ENCODE measurements around the gene PCAT6. TPM values are rescaled to one million over a fixed set of nuclear protein-coding genes. Genes with fewer than 3 reads are reported as not detected.

Gene PCAT6
- total RNA-seq, 4 donors from 2014 or later: 1.4 to 7.0 (median 3.7) TPM; not detected in 1

DNA sequence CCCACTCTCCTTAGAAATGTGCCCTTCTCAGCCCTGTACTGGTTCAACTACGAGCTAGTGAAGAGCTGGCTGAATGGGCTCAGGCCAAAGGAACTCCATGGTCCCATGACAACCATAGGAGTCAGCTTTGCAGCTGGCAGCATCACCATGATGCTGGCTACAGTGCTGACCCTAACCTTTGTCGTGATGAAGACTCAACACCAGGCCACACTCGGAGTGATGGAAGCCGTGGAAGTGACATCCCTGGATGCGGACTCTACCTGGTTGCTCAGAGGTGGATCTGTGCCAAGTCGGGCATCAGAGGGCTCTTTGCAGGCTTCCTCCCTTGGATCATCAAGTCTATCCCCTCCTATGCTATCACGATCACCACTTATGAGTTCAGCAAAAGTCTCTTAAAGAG is 14.1 kb upstream of the PCAT6 start:
- H3K4me3 ChIP-seq: no peak overlapping the region
- H3K27me3 ChIP-seq: no peaks in the 10 kb centered on the region
- no peak overlapping the region for H3K27ac ChIP-seq
- DNase-seq (ENCODE audit: low spot score in 2 of 2): no peak
- H3K9me3 ChIP-seq: no peaks in the 10 kb centered on the region
- TF ChIP-seq POLR2A (IDR thresholded peaks at IDR 0.05) (no peak), EP300 (IDR thresholded peaks at IDR 0.05) (no peak), POLR2AphosphoS5 (IDR thresholded peaks at IDR 0.05) (no peak)
- TF ChIP-seq, protein P1, sequence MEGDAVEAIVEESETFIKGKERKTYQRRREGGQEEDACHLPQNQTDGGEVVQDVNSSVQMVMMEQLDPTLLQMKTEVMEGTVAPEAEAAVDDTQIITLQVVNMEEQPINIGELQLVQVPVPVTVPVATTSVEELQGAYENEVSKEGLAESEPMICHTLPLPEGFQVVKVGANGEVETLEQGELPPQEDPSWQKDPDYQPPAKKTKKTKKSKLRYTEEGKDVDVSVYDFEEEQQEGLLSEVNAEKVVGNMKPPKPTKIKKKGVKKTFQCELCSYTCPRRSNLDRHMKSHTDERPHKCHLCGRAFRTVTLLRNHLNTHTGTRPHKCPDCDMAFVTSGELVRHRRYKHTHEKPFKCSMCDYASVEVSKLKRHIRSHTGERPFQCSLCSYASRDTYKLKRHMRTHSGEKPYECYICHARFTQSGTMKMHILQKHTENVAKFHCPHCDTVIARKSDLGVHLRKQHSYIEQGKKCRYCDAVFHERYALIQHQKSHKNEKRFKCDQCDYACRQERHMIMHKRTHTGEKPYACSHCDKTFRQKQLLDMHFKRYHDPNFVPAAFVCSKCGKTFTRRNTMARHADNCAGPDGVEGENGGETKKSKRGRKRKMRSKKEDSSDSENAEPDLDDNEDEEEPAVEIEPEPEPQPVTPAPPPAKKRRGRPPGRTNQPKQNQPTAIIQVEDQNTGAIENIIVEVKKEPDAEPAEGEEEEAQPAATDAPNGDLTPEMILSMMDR (IDR thresholded peaks at IDR 0.05): no peak
- H3K36me3 ChIP-seq: peaks cover 3% of the 10 kb centered on the region
- WGBS: 92% methylated on average over 6 of the region's 7 CpGs
- H3K4me1 ChIP-seq: peaks cover 7% of the 10 kb centered on the region

DNA sequence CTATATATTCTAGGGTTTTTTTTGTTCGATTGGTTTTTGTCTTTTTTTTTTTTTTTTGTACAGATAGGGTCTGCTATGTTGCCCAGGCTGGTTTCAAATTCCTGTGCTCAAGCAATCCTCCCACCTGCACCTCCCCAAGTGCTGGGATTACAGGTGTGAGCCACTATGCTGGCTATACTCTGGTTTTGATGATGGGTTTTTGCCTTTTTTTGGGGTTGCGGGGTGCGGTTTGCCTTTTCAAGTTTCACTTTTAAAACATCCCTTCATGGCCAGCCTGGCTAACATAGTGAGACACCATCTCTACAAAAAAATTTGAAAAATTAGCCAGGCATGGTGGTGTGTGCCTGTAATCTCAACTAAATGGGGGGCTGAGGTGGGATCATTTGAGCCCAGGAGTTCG is 12.5 kb upstream of the PCAT6 start:
- no peak for DNase-seq (ENCODE audit: low spot score in 2 of 2)
- 93% methylated on average over 4 of the region's 4 CpGs for WGBS
- TF ChIP-seq POLR2A (IDR thresholded peaks at IDR 0.05) (no peak), EP300 (IDR thresholded peaks at IDR 0.05) (no peak), POLR2AphosphoS5 (IDR thresholded peaks at IDR 0.05) (no peak)
- TF ChIP-seq, protein P1 (IDR thresholded peaks at IDR 0.05): no peak
- Histone ChIP-seq H3K27me3 (no peaks in the 10 kb centered on the region), H3K4me3 (no peak overlapping the region), H3K9me3 (no peaks in the 10 kb centered on the region), H3K36me3 (peaks cover 3% of the 10 kb centered on the region), H3K27ac (no peak overlapping the region), H3K4me1 (peaks cover 8% of the 10 kb centered on the region)

DNA sequence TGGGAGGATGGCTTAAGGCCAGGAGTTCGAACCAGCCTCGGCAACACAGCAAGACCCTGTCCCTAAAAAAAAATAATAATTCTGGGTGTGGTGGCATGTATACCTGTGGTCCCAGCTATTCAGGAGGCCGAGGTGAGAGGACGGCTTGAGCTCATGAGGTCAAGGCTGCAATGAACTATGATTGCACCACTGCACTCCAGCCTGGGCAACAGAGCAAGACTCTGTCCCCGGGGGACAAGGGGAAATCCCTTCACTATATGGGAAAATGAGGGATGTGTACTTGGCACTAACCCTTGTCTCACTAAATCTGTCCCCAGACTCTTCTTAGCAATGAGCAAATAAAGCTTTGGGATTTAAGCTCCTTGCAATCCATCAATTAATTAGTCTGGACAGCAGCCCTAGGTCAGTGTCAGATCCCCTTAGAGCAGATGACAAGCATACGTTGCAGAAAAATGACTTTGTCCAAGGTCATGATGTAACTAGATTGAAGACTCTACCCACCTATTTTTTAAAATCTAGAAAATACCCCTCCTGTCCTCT is 11.9 kb upstream of the PCAT6 start:
- Histone ChIP-seq H3K27ac (no peak overlapping the region), H3K36me3 (peaks cover 3% of the 10 kb centered on the region), H3K4me3 (no peak overlapping the region), H3K27me3 (no peaks in the 10 kb centered on the region), H3K9me3 (no peaks in the 10 kb centered on the region), H3K4me1 (peaks cover 12% of the 10 kb centered on the region)
- TF ChIP-seq, protein P1 (IDR thresholded peaks at IDR 0.05): no peak
- TF ChIP-seq POLR2A (IDR thresholded peaks at IDR 0.05) (no peak), POLR2AphosphoS5 (IDR thresholded peaks at IDR 0.05) (no peak), EP300 (IDR thresholded peaks at IDR 0.05) (no peak)
- WGBS: 74% methylated on average over 6 of the region's 6 CpGs
- DNase-seq (ENCODE audit: low spot score in 2 of 2): no peak

DNA sequence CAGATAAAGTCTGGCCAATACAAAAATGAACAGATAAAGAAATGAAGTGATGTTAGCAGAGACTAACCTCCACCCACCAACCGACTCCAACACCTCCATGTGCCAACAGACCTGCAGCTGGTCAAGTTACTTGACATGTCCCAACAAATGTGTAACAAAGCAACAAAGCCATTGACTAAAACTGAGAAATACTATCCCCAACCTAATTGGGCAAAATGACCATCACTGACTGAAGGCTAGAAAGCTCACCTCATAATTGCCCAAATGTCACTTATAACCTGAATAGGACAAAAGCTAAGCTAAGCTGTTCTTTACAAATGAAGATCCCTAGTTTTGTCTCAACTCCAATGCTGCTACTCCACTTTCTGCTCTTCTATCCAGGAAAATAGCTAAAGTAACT is 10.0 kb upstream of the PCAT6 start:
- no peaks in the 10 kb centered on the region for H3K9me3 ChIP-seq
- H3K4me1 ChIP-seq: peaks cover 19% of the 10 kb centered on the region
- H3K36me3 ChIP-seq: peaks cover 3% of the 10 kb centered on the region
- WGBS: 53% methylated on average over 1 of the region's 1 CpG
- DNase-seq (ENCODE audit: low spot score in 2 of 2): no peak
- H3K27me3 ChIP-seq: no peaks in the 10 kb centered on the region
- TF ChIP-seq POLR2A (IDR thresholded peaks at IDR 0.05): no peak
- TF ChIP-seq POLR2AphosphoS5 (IDR thresholded peaks at IDR 0.05): no peak
- TF ChIP-seq, protein P1 (IDR thresholded peaks at IDR 0.05): no peak
- no peak for TF ChIP-seq EP300 (IDR thresholded peaks at IDR 0.05)
- H3K4me3 ChIP-seq: no peak overlapping the region
- no peak overlapping the region for H3K27ac ChIP-seq

DNA sequence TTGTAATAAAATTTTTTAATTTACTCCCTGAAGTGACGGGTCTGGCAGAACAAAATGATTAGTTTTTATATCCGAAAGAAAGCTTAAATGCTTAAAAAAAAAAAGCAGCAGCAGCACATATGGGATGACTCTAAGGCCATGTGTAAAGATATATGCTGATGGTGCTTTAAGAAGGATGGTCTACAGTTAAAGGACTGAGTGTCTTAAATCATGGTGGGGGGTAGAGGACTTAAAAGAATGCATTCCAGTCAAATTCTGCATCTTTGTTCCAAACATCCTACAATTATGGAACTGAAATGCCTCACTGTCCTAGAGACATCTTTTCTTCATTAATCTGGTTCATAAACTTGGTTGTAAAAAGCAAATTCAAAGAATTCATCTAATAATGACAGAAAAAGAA is 9.6 kb upstream of the PCAT6 start:
- Histone ChIP-seq H3K4me3 (no peak overlapping the region), H3K27me3 (no peaks in the 10 kb centered on the region), H3K9me3 (no peaks in the 10 kb centered on the region), H3K4me1 (peaks cover 24% of the 10 kb centered on the region), H3K36me3 (peaks cover 3% of the 10 kb centered on the region), H3K27ac (no peak overlapping the region)
- DNase-seq (ENCODE audit: low spot score in 2 of 2): no peak
- TF ChIP-seq, protein P1 (IDR thresholded peaks at IDR 0.05): no peak
- no peak for TF ChIP-seq POLR2A (IDR thresholded peaks at IDR 0.05)
- 81% methylated on average over 2 of the region's 2 CpGs for WGBS

Data from suprapubic skin (tissue), 4 donors.